Measurements from ENCODE around the gene NFIB.

Gene NFIB

GRCh38 chr9:14139287-14139686, 174.7 kb downstream of the NFIB start:
- no peak for DNase-seq

- no peak for DNase-seq
These were observed 177.1 kb downstream of the NFIB start for GRCh38 chr9:14136646-14137370.

GRCh38 chr9:14136047-14136635, 177.8 kb downstream of the NFIB start:
- no peak for DNase-seq

- no peak for DNase-seq
These were observed 178.5 kb downstream of the NFIB start for GRCh38 chr9:14135421-14135820.

- no peak for DNase-seq
These were observed 180.5 kb downstream of the NFIB start for GRCh38 chr9:14133394-14133793.

GRCh38 chr9:14132775-14133174, 181.2 kb downstream of the NFIB start:
- no peak for DNase-seq

GRCh38 chr9:14131356-14132088, 182.4 kb downstream of the NFIB start:
- no peak for DNase-seq

GRCh38 chr9:14127656-14128055, 186.3 kb downstream of the NFIB start:
- DNase-seq: no peak

- DNase-seq: no peak
These were observed 194.0 kb downstream of the NFIB start for GRCh38 chr9:14119694-14120514.

- no peak for DNase-seq
These were observed 201.7 kb downstream of the NFIB start for GRCh38 chr9:14112226-14112625.

GRCh38 chr9:14111696-14112095, 202.2 kb downstream of the NFIB start:
- no peak for DNase-seq

- peak; percentile 24 for DNase-seq
These were observed 206.0 kb downstream of the NFIB start for GRCh38 chr9:14107977-14108376.

GRCh38 chr9:14107495-14107894, 206.4 kb downstream of the NFIB start:
- no peak for DNase-seq

- DNase-seq: no peak
These were observed 207.2 kb downstream of the NFIB start for GRCh38 chr9:14106699-14107098.

GRCh38 chr9:14104496-14104895, 209.4 kb downstream of the NFIB start:
- DNase-seq: no peak

GRCh38 chr9:14103115-14103514, 210.8 kb downstream of the NFIB start:
- DNase-seq: no peak

GRCh38 chr9:14099737-14100136, 214.2 kb downstream of the NFIB start:
- no peak for DNase-seq

- no peak for DNase-seq
These were observed 215.3 kb downstream of the NFIB start for GRCh38 chr9:14098486-14099180.

GRCh38 chr9:14097666-14098415, 216.1 kb downstream of the NFIB start:
- no peak for DNase-seq

GRCh38 chr9:14097215-14097614, 216.7 kb downstream of the NFIB start:
- DNase-seq: no peak

- DNase-seq: peak; percentile 90
These were observed 217.6 kb downstream of the NFIB start for GRCh38 chr9:14096258-14096922.

Measured in NCI-H1048 (cell line).